Astrocyte (in vitro differentiated cells and primary cell): ENCODE results near the gene ALG2.

Experiments
- EZH2 ChIP-seq: IDR thresholded peaks from 2 replicates; pipeline ENCODE4 v1.6.1; 2012; ENCODE audit warnings: mild to moderate bottlenecking, low read length, inconsistent platforms; ENCODE audit not compliant: insufficient read depth
- TF ChIP-seq, protein P1 (sequence below): IDR thresholded peaks from 2 replicates; pipeline ENCODE4 v1.5.1; 2011; ENCODE audit warnings: low read depth, mild to moderate bottlenecking, inconsistent platforms, low read length, moderate library complexity; ENCODE audit not compliant: insufficient read depth

DNA sequence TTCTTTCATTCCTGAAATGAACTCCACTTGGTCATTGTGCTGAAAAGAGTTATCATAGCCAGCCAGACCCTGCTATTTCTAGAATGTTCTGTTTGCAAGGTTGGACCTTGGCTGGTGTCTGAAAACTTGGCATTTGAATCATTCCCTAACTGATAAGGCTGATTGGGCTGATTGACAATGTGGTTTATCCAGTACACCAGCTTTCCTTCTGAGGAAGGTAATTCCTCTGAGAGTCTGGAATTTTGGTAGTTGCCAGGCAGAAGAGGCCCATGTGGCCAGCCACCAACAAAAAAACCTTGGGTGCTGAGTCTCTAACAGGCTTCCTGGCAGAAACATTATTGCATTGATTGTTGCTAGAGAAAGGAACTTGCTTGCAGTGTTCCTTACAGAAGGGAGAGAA, 15.6 kb upstream of the ALG2 start:
- TF ChIP-seq, protein P1, sequence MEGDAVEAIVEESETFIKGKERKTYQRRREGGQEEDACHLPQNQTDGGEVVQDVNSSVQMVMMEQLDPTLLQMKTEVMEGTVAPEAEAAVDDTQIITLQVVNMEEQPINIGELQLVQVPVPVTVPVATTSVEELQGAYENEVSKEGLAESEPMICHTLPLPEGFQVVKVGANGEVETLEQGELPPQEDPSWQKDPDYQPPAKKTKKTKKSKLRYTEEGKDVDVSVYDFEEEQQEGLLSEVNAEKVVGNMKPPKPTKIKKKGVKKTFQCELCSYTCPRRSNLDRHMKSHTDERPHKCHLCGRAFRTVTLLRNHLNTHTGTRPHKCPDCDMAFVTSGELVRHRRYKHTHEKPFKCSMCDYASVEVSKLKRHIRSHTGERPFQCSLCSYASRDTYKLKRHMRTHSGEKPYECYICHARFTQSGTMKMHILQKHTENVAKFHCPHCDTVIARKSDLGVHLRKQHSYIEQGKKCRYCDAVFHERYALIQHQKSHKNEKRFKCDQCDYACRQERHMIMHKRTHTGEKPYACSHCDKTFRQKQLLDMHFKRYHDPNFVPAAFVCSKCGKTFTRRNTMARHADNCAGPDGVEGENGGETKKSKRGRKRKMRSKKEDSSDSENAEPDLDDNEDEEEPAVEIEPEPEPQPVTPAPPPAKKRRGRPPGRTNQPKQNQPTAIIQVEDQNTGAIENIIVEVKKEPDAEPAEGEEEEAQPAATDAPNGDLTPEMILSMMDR = no peak
- TF ChIP-seq EZH2 = no peak
